Left forelimb (tissue), 1 donor: ENCODE data around the gene PHAF1.

Source experiments
- DNase-seq: peaks from one replicate; pipeline ENCODE4 v3.0.0-alpha.2; 2018; ENCODE audit warnings: low spot score

Gene PHAF1

GRCh38 chr16:67109407-67110135, at the start of gene PHAF1:
TSS of gene PHAF1 (plus strand) at chr16:67109941. CDS start at chr16:67110176, 235 bp downstream.
- DNase-seq, result peak; percentile 98

DNA sequence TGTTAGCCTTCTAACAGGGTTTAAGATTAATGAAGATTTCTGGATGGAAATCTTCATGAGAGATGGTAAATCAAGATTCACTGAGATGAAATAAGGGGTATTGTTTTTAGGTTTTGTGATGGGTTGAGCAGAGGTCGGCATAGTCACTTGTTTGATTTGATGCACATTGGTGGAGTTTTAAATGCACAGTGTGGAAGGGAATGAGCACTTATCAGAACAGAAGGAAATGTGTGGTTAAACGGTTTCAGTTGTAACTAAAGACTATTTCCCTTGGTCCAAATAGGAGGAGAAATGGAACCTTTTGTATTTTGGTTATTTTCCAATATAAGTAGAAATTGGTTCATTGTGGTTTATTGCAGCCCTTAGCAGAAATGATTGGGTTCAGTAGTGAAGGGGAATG, 46.7 kb upstream of the PHAF1 start:
- no peak for DNase-seq

GRCh38 chr16:67068212-67068753, 41.5 kb upstream of the PHAF1 start:
- no peak for DNase-seq

- DNase-seq, result no peak
These were observed 38.2 kb upstream of the PHAF1 start for GRCh38 chr16:67071476-67072048.

DNA sequence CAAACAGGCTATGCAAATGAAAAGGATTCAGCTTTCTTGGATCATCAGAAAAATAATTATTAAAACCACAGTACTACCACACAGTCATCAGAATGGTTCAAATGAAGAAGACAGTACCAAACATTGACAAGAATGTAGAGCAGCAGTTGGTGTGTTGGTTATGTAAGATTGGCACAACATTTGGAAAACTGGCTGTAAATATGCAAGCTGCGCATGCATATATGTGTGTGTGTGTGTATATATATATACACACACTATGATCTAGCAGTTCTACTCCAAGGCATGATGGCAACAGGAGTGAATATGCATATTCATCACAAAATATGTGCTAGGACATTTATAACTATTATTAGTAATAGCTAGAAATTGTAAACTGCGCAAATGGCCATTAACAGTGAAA, 34.4 kb upstream of the PHAF1 start:
- no peak for DNase-seq

GRCh38 chr16:67077871-67078270, 31.9 kb upstream of the PHAF1 start:
- no peak for DNase-seq

GRCh38 chr16:67082100-67082499, 27.6 kb upstream of the PHAF1 start:
- no peak for DNase-seq

DNA sequence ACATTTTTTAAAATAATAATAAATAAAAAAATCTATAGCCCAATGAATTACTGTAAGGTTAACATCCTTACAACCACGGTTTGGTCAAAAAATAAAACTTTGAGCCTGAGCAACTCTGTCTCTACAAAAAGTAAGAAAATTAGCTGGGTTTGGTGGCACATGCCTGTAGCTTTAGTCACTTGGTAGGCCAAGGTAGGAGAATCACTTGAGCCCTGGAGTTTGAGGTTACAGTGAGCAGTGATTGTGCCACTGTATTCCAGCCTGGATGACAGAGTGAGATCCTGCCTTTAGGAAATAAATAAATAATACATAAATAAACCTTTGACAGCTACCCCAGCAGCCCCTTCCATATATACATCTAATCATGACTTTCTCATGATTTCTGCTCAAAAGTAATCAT, 26.9 kb upstream of the PHAF1 start:
- DNase-seq, result no peak

DNA sequence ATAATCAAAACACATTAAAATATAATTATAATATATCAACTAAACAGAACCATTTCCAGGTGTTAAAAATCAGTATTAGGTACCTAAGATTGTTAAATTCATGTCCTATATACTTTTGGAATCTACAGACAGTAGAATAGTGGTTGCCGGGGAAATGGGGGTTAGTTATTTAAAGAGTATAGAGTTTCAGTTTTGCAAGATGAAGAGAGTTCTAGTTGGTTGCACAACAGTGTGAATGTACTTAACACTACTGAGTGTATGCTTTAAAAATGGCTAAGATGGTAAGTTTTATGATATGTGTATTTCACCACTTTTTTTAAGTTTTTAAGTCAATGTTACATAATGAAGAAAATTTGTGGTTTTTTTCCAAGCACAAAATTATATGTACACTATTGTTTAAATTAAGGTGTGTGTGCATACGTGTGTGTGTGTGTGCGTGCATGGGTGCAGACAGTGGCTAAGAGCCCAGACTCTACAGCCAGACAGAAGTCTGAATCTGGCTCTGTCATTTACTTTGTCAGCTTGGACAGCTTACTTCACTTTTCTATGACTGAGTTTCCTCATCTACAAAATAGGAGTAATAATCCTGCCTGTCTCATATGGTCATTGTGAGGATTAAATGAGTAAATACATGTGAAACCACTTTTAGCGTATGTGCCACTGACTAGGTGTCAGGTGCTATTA, 25.3 kb upstream of the PHAF1 start:
- no peak for DNase-seq

- no peak for DNase-seq
These were observed 22.9 kb upstream of the PHAF1 start for GRCh38 chr16:67086822-67087221.

- no peak for DNase-seq
These were observed 22.4 kb upstream of the PHAF1 start for GRCh38 chr16:67087291-67087690.

DNA sequence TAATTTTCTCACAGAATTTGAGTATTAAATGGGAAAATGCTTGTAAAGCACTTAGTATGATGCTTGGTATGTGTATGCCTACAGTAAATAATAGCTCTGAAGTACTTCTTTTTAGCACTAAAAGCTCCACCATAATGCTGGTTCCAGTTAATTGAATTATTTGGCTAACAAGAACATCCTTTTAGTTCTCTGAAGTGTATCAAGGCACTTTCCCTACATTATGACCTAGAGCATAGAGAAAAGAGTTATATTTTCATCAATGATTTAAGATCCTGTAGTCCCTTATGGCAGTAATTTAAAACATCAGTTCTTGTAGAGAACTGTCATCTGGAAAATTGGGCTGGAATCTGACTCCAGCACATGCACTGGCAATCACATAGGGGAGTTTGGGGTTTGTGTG, 21.9 kb upstream of the PHAF1 start:
- DNase-seq, result no peak

DNA sequence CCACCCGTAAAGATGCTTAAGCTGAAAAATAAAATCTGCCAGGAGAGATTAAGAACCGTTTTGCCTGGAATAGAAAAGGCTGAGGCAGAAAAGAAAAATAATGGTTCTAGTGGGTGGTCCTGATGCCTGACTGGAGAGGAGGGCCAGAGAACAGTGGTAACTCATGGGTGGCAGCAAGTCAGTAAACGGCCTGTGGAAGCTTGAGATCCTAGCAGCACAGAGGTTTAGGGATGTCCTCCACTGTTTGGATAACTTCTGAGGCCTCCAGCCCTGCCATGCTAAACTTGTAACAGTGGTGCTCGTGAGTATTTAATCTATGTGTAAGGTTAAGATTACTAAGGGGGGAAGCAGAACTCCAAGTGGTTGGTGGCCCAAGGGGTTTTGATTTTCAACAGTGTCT, 21.2 kb upstream of the PHAF1 start:
- no peak for DNase-seq

DNA sequence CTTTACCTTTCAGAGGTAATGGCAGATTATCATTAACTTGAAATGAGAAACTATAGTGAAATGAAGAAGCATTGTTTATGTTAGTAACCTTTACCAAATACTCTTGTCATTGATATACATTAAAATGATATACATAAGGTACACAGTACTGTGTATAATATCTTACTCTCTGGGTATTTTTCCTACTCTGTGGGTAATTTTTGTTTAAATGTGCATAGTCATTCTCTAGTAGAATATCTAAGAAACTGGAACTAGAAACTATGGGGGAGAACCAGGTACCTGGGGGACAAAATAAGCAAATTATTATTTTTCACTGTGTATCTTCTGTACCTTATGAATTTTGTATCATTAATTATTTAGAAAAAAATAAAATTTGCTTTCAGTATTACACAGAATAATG, 20.6 kb upstream of the PHAF1 start:
- no peak for DNase-seq

GRCh38 chr16:67091906-67092566, 17.7 kb upstream of the PHAF1 start:
- DNase-seq, result no peak

DNA sequence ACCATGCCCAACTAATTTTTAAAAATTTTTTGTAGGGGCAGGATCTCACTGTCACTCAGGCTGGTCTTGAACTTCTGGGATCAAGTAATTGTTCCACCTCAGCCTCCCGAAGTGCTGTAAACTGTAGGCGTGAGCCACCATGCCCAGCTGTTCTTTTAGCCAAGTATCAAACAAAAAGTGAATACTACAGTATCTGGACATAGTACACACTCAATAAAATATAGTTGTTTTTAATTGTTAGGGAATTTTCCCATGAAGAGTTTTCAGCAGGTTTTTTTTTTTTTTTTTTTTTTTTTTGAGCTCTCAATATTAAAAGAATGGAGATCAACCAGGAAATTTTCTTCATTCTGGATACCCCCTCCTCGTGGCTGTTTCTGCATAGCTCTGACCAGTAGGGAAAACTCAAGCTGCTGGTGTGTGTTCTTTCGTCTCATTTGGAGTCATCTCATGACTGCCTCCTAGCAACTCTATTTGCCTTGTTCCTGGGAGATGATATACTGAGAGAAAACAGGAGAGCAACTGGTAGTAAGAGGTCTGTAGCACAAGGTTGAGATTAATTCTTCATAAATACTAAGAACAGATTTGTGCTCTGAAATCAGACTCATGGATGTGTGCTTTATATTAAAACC, 16.5 kb upstream of the PHAF1 start:
- no peak for DNase-seq

DNA sequence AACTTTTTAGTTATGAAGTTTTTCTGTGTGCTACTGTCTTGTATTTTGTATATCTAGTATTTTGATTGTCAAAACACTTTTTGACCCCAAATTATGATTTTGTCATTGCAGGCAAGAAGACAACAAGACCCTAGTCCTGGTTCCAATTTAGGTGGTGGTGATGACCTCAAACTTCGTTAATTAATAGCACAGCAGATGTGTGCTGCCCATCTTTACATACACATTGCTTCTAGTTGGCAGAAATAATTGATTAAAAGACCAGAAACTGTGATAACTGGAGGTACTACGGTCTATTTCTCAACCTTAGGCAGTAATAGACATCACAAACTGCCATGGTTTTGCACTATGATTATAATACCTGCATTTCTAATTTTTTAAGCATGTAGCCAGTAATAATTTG, 11.1 kb upstream of the PHAF1 start:
- no peak for DNase-seq

- DNase-seq, result no peak
These were observed 9.0 kb upstream of the PHAF1 start for GRCh38 chr16:67100569-67101310.

- DNase-seq, result no peak
These were observed 8.2 kb upstream of the PHAF1 start for GRCh38 chr16:67101311-67102082.

- DNase-seq, result no peak
These were observed 5.7 kb upstream of the PHAF1 start for GRCh38 chr16:67104061-67104460.

DNA sequence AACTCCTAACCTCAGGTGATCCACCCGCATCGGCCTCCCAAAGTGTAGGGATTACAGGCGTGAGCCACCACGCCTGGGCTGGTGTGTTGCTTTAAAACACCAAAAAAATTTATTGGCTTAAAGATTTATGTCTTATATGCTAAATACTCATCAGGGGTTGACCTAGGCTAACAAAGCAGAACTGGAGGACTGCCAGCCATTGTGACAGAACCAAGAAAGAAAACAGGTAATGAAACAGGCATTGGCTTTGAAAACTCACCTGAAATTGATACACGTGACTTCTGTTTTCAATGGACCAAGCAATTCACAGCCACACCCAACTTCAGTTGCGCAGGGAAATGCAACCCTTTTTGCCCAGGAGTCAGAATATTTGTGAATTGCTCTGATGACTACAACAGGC, 4.9 kb upstream of the PHAF1 start:
- DNase-seq, result no peak
